Measurements from ENCODE around the gene LANCL2.

Gene LANCL2

DNA sequence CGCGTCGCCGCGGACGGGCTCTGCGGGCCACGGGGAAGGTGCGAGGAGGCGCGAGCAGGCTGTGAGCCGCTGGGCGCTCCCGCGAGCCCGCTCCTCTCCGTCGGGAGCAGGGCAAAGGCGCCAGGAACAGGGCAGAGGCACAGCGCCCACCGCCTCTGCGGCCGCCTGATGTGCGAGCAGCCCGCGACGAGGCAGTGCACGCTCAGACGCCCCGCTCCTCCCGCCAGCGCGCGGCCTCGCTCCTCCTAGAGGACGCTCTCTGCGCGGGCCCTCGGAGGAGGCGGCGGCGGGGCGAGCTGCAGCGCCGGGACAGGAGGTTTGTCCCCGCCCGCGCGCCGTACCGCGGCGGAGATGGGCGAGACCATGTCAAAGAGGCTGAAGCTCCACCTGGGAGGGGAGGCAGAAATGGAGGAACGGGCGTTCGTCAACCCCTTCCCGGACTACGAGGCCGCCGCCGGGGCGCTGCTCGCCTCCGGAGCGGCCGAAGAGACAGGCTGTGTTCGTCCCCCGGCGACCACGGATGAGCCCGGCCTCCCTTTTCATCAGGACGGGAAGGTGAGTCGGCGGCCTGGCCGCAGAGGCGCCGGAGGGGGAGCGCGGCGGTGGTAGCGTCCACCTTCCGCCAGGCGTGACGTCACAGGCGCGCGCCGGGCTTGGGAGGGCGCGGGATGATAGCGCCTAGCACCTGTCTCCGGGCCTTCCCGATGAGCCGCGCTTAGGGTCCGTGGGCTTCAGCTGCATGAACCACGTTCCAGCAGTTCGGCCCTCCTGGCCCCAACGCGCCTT, 731 bp downstream of the LANCL2 start:
- peak; percentile 87 for ATAC-seq (ENCODE audit: low read depth)
- Histone ChIP-seq H3K9me3 (ENCODE audit: severe bottlenecking) (no peaks in the 10 kb centered on the region), H3K4me1 (ENCODE audit: insufficient read depth, poor library complexity, severe bottlenecking) (peaks cover 4% of the 10 kb centered on the region), H3K4me3 (ENCODE audit: severe bottlenecking) (peak overlapping the region; percentile 77), H3K27ac (ENCODE audit: poor library complexity, severe bottlenecking) (peak overlapping the region; percentile 63), H3K27me3 (ENCODE audit: insufficient read depth, poor library complexity, severe bottlenecking) (no peaks in the 10 kb centered on the region), H3K36me3 (ENCODE audit: low read depth) (0 out of 2 replicates have a peak, but pooled peaks cover 3% of the 10 kb centered on the region)
- peak; percentile 93 for DNase-seq (ENCODE audit: low spot score)
- TF ChIP-seq, protein P1, sequence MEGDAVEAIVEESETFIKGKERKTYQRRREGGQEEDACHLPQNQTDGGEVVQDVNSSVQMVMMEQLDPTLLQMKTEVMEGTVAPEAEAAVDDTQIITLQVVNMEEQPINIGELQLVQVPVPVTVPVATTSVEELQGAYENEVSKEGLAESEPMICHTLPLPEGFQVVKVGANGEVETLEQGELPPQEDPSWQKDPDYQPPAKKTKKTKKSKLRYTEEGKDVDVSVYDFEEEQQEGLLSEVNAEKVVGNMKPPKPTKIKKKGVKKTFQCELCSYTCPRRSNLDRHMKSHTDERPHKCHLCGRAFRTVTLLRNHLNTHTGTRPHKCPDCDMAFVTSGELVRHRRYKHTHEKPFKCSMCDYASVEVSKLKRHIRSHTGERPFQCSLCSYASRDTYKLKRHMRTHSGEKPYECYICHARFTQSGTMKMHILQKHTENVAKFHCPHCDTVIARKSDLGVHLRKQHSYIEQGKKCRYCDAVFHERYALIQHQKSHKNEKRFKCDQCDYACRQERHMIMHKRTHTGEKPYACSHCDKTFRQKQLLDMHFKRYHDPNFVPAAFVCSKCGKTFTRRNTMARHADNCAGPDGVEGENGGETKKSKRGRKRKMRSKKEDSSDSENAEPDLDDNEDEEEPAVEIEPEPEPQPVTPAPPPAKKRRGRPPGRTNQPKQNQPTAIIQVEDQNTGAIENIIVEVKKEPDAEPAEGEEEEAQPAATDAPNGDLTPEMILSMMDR (IDR thresholded peaks at IDR 0.05; ENCODE audit: poor library complexity, severe bottlenecking) = peak; percentile 31

DNA sequence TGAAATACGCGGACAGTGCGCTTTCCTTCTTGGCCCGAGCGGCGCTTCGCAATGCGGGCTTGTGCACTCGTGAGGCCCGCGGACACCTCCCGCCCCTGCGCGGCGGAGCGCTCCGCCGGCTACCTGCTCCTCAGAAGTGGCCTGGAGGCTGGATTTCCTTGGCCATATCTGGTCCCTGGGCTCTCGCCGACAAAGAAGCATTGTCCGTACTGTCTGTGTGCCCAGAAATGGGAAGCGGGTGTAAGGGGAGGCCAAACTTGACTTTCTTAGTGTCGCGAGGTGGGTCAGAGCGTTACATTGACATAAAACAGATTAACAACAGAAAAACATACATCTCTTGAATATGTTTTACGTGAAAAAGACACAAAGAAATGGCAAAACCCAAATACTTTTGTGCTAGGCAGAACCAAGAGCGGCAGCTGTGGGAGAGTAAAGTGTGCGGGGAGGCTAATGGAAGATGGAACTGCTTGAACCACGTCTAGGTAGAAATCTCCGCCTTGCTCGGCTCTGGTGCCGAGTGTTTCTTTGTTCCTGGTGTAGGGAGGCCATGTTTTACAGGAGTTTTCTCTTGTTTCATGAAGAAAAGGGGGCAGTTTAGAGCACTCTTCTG, 1.4 kb downstream of the LANCL2 start:
- Histone ChIP-seq H3K27ac (ENCODE audit: poor library complexity, severe bottlenecking) (peak overlapping the region; percentile 63), H3K4me1 (ENCODE audit: insufficient read depth, poor library complexity, severe bottlenecking) (peaks cover 4% of the 10 kb centered on the region), H3K27me3 (ENCODE audit: insufficient read depth, poor library complexity, severe bottlenecking) (no peaks in the 10 kb centered on the region), H3K36me3 (ENCODE audit: low read depth) (0 out of 2 replicates have a peak, but pooled peaks cover 3% of the 10 kb centered on the region), H3K9me3 (ENCODE audit: severe bottlenecking) (no peaks in the 10 kb centered on the region), H3K4me3 (ENCODE audit: severe bottlenecking) (peak overlapping the region; percentile 77)
- DNase-seq (ENCODE audit: low spot score) (no peak), ATAC-seq (ENCODE audit: low read depth) (peak; percentile 28; the same call in 2 of the 3 replicates)
- TF ChIP-seq, protein P1 (IDR thresholded peaks at IDR 0.05; ENCODE audit: poor library complexity, severe bottlenecking) = no peak

DNA sequence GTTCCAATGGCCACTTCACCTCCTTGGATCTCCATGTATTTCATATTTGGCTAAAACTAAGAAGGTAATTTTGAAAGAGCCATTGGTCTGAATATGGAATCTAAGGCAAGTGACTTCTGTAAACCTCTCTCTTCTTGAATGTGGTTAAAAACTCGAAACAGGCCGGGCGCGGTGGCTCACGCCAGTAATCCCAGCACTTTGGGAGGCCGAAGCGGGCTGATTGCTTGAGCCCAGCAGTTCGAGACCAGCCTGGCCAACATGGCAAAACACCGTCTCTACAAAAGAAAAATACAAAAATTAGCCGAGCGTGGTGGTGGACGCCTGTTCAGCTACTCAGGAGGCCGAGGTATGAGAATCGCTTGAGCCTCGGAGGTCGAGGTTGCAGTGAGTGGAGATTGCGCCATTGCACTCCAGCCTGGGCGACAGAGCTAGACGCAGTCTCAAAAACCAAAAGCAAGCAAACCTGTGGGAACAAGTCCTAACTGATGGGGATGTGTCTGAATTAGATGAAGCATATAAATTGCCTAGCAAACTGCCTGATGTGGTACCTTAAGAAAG, 2.2 kb downstream of the LANCL2 start:
- Histone ChIP-seq H3K27me3 (ENCODE audit: insufficient read depth, poor library complexity, severe bottlenecking) (no peaks in the 10 kb centered on the region), H3K9me3 (ENCODE audit: severe bottlenecking) (no peaks in the 10 kb centered on the region), H3K36me3 (ENCODE audit: low read depth) (0 out of 2 replicates have a peak, but pooled peaks cover 3% of the 10 kb centered on the region), H3K4me1 (ENCODE audit: insufficient read depth, poor library complexity, severe bottlenecking) (peaks cover 4% of the 10 kb centered on the region), H3K4me3 (ENCODE audit: severe bottlenecking) (peak overlapping the region; percentile 77), H3K27ac (ENCODE audit: poor library complexity, severe bottlenecking) (no peak overlapping the region)
- TF ChIP-seq, protein P1 (IDR thresholded peaks at IDR 0.05; ENCODE audit: poor library complexity, severe bottlenecking) = no peak
- ATAC-seq (ENCODE audit: low read depth) = no peak
- no peak for DNase-seq (ENCODE audit: low spot score)

DNA sequence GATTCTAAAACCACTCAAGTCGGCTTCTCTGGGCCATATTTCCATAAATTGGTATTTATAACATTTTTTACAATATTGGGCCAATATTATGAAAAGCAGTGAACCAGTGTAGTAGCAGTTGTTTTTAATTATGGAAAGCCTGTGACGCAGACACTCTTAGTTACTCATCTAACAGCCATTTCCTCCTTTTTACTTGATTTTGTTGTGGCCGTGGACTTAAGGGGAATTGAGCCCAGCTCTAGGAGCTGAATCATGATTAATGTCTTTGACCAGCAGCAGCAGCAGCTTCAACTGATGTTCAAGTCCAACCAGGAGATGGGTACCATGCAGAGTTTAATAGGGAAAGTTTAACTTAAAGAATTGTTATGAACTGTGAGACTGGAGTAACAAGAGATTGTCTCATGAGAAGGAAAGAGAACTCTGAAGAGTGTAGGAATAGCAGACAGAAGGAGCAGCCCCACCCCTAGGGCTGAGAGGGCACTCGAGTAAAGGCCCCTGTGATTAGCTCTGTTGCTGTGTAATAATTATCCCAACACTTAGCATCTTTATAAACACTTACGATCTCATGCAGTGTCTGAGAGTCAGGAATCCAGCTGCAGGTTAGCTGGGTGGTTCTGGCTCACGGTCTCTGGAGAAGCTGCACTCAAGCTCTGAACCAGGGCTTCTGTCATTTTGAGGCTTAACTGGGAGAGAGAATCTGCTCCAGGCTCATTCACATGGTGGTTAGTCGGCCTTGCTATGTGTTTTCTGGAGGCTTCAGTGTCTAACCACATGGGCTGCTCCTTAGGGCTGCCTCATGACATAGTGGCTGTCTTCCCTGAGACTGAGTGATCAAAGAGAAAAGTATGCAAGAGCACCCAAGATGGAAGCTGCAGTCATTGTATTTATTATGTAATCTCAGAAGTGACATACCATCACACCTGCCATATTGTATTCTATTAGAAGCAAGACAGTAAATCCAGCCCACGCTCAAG, 4.6 kb downstream of the LANCL2 start:
- no peak overlapping the region for H3K4me3 ChIP-seq (ENCODE audit: severe bottlenecking)
- DNase-seq (ENCODE audit: low spot score) (no peak), ATAC-seq (ENCODE audit: low read depth) (no peak)
- H3K4me1 ChIP-seq (ENCODE audit: insufficient read depth, poor library complexity, severe bottlenecking) = peaks cover 4% of the 10 kb centered on the region
- no peaks in the 10 kb centered on the region for H3K9me3 ChIP-seq (ENCODE audit: severe bottlenecking)
- 0 out of 2 replicates have a peak, but pooled peaks cover 3% of the 10 kb centered on the region for H3K36me3 ChIP-seq (ENCODE audit: low read depth)
- TF ChIP-seq, protein P1 (IDR thresholded peaks at IDR 0.05; ENCODE audit: poor library complexity, severe bottlenecking) = no peak
- no peaks in the 10 kb centered on the region for H3K27me3 ChIP-seq (ENCODE audit: insufficient read depth, poor library complexity, severe bottlenecking)
- H3K27ac ChIP-seq (ENCODE audit: poor library complexity, severe bottlenecking) = no peak overlapping the region

All from RWPE2 (cell line).